Left kidney (tissue), 2 donors: ENCODE measurements around the gene PTPN11. TPM values are rescaled to one million over a fixed set of nuclear protein-coding genes. Genes with fewer than 3 reads are reported as not detected.
"Not testable (repeated sequence)": the region's sequence is repeated elsewhere in the genome, so short reads cannot be mapped to it uniquely, and the experiment has no call there.

ENCODE experiments used
- DNase-seq: peaks from one replicate; pipeline ENCODE4 v3.0.0-alpha.2; 2013
- polyA plus RNA-seq: library from polyadenylated mRNA; unstranded; fragments of 120-200 nt; gene quantifications from one replicate; pipeline ENCODE4 v1.2.1, GENCODE V29; 2013; ENCODE audit not compliant: insufficient read length

PTPN11 gene
- polyA plus RNA-seq, 1 donor, result 87.3 TPM

DNA sequence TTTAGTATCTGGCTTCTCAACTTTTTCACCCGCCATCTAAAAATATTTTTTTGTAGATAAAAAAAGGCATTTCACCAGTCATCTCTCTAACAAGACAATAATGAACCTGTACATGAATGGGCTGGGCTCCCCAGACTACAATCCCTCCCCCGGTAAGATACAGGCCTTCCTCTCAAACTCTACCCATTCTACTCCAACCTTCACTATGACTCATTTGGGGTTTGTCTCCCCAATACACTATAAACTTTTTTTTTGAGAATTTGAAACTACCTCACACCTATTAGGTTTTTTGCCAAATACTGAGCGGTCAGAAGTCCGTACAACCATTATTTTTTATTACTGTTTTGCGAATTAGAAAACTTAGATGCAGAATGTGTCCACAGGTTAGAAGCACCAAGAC is 10.1 kb upstream of the PTPN11 start:
- DNase-seq, result no peak

DNA sequence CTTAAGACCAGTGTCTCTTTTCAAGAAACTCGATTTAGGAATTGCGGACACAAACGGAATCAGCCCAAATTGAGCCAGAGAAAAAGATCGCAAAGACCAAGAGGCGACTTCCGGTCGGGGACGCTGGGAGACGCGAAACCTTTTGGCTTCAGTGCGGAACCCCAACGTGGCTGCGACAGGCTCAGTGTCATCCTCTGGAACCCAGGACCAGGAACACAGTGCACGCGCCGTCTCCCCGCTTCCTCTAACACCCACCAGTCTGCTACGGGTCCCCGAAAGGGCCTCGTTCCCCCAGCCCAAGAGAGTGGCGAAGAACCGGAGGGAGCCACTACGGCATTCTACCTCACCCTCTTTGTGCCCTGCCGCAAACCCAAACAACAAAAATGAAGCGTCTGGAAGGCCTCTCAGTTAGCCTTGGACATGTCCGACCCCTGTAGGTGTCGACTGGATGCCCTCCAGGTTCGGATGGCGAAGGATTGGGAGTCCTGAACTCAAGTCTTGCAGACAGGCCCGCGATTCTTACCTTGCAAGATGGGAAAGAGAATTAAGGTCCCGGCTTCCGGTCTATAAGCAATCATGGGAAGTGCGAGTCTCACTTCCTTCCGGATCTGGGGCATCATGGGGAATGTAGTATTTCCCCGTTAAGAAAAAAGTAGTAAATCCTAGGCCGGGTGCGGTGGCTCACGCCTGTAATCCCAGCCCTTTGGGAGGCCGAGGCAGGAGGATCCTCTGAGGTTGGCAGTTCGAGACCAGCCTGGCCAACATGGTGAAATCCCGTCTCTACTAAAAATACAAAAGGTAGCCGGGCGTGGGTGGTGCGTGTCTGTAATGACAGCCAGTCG is 9.5 kb upstream of the PTPN11 start, which contains the start of gene RPL6:
TSS of gene RPL6 (minus strand) at position 542 of the 842 bp plus-strand sequence. CDS start 949 bp downstream, outside the sequence.
- DNase-seq, result peak; percentile 94

DNA sequence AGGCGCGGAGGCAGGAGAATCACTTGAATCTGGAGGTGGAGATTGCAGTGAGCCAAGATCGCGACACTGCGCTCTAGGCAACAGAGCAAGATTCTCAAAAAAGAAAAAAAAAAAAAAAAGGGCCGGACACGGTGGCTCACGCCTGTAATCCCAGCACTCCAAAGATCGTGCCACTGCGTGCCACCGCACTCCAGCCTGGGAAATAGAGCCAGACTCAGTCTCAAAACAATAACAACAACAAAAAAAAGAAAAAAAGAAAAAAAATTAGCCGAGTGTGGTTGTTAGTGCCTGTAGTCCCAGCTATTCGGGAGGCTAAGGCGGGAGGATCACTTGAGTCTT is 8.9 kb upstream of the PTPN11 start:
- no peak for DNase-seq

DNA sequence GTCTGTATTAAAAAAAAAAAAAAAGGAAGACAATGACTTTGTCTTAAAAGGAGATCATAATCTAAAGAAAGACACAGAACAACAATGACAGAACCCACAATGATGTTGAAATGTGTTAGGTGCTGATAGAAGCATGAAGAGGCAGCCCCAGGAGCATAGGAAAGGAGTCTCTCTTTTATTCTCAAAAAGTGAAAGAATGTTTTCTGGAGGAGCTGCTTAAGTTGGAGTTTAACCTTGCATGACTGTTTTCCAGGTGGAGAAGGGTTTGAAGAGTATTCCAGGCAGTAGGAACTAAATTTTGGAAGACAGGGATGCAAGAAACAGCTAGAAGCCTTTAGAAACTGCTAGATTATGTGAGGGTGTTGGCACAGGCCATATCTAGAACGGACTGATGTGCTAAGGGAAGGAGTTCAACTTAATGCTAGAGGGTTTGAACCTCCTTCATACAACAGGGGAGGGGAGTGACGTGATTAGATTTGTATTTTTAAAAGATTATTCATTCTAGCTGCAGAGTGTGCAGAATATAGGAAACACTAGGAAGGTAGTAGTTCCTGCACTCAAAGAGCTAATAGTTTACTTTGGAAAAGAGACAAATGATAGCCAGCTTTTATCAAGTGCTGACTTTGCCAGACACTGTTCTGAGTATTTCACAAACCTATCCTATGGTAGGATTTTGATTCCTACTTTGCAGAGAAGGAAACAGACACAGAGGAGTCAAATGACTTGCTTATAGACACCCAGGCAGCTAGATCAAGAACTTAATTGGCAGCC is 4.7 kb upstream of the PTPN11 start:
- no peak for DNase-seq

DNA sequence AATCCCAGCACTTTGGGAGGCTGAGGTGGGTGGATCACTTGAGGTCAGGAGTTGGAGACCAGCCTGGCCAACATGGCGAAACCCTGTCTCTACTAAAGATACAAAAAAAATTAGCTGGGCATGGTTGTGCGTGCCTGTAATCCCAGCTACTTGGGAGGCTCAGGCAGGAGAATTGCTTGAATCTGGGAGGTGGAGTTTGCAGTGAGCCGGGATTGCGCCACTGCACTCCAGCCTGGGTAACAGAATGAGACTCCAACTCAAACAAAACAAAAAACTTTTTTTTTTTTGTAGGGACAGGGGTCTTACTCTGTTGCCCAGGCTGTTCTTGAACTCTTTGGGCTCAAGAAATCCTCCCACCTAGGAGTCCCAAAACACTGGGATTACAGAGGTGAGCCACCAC is 3.3 kb upstream of the PTPN11 start:
- not testable (repeated sequence) for DNase-seq

DNA sequence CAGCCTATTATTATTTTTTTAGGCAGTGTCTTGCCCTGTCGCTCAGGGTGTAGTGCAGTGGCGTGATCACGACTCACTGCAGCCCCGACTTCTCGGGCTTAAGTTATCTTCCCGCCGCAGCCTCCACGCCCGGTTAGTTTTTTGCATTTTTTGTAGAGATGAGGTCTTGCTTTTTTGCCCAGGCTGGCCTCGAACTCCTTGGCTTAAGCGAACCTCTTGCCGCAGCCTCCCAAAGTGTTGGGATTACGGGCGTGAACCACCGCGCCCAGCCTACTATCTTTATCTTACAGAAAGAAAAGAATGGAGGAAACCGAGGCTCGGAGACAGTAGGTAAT is 507 bp upstream of the PTPN11 start:
- DNase-seq, result no peak

DNA sequence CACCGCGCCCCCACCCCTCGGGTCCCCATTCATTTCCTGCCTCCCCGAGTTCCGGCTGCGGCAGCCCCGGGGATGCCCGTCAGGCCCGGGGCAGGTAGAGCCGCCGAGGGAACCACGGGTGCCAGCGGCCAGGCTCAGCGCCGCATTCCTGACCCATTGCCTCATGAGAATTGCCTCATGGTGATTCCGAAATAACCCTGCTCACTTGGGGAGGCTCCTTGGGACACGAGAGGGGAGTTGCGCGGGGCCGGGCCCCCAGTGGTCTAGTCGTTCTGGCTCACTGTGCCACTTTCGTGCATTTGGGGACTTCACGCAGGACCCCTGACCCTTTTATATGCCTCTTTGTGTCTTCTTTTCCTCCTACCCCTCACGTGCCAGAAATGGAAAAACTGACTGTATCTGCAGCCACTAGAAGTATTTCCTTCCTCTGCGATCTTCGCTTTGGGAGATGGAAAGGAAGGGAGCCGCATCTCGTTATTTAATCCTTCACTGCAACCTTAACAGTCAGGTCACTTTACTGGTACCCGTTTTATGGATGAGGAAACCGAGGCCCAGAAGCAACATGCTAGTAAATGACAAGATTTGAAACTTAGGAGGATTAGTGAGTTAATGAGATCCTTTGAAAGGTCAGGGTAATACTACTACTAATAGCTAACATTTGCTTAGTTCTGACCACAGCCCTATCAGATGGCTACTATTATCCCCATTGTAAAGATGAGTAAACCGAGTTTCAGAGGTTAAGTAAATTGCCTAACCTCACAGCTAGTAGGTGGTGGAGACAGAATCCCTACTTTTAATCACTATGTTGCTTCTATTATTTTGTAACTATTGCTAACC is 768 bp downstream of the PTPN11 start:
- peak; percentile 34 for DNase-seq

DNA sequence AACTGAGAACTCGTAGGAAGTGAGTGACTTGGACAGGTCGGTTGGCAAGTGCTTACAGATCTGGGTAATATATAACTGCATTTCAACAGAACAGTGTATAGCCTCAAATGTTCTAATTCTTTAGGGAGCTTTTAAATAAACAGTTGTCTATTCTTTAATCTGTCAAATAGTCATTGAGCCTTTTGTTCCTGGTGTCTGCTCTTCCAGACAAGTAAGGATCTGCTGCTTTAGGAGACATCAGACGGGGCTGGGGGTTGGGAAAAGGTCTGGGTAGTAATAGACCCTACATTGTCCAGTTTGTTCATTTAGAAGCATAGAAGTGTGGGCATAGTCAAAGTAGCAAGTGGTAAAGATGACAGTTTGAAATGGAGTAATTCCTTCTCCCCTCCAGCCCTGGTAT is 2.0 kb downstream of the PTPN11 start:
- DNase-seq, result no peak

DNA sequence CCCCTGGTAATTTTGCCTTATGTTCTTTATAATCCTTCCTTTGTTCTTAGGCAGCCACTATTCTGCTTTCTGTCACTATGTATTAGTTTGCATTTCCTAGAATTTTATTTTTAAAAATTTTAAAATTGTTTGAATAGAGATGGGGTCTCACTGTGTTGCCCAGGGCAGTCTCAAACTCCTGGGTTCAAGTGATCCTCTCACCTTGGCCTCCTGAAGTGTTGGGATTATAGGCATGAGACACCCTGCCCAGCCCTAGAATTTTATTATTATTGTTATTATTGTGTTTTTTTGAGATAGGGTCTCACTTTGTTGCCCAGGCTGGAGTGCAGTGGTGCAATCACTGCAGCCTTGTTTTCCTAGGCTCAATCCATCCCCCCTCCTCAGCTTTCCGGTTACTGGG is 2.6 kb downstream of the PTPN11 start:
- no peak for DNase-seq

DNA sequence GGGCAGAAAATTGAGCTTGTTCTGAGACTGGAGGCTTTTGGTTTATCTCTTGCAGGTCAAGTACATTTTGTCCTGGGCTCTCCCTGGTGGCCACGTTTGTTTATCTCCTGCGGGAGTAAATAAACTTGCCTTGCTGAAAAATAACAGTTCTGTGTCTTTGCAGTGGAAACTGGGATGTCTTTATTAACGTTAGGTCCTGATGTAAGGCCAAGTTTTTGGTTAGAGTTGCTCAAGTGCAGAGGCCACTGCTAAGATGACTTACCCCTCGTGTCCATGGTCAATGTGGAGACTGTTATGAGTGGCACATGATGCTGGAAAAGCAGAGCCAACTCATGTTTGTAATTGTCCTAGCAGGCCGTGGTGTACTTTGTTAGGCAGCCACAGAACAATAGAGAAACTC is 3.8 kb downstream of the PTPN11 start:
- no peak for DNase-seq

DNA sequence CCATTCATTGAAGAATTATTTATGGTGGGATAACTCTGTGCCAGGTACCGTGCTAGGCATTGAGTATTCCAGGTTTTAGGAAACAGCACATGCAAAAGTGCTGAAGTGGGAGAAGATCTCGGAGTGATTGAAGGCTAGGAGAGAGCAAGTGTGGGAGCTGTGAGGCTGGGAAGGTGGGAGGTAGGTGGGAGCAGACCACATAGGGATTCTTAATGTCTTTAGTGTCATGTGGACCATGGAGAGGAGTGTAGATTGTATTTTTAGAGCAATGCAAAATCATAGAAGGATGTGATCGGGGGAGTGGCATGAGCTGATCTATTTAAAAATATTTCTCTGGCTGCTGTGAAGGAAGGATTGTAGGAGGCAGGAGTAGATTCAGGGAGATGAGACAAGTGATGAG is 5.4 kb downstream of the PTPN11 start:
- DNase-seq, result no peak

DNA sequence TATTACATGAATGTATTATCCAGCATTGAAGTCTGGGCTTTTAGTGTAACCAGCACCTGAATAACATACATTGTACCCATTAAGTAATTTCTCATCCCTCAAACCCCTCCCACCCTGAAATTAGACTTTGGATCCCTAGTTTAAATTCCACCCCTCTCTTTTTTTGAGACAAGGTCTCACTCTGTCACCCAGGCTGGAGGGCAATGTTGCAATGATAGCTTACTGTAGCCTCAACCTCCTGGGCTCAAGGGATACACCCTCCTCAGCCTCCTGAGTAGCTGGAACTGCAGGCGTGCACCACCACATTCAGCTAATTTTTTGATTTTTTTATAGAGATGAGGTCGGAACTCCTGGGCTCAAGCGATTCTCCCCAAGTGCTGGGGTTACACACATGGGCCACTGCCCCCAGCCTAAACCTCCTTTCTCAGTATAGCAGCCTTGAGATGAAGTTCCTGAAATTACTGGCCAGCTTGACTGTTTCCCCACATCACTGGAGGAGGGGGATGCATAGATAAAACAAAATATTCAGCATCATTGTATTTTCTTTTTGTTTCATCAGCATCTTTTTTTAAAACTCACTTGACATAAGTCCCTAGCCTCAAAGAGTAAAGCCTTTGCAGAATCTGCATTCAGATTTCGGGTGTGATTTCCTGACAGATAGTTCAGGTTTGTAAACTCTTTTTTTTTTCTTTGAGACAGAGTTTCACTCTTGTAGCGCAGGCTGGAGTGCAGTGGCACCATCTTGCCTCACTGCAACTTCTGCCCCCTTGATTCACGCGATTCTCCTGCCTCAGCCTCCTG is 7.0 kb downstream of the PTPN11 start:
- DNase-seq, result no peak

DNA sequence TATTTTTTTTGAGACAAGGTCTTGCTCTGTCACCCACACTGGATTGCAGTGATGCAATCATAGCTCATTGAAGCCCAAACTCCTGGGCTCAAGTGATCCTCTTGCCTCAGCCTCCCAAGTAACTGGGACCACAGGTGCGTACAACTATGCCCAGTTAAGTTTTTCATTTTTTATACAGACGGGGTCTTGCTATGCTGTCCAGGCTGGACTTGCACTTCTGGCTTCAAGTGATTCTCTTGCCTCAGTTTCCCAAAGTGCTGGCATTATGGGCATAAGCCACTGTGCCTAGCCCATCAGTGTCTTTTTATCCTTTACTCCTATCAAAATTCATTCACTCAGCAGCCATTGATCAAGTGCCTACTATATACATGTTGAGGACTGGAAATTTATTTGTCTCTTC is 9.0 kb downstream of the PTPN11 start:
- no peak for DNase-seq

DNA sequence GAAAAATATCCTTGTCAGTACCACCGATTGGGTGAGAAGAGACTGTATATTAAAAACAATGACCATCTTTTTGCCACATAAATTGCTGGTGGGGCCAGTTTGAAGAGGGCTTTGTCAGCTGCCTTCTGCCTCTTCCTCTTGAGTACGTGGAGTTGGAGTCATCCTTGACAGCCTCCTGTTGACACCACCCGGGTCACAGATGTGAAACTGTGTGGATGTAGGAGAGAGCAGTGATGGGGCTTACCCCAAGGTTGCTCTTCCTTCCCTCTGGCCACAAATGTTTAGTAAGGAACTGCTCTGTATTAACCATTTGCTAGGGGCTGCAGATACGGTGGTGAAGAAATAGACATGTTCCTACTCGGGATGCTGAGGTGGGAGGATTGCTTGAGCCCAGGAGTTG is 12.2 kb downstream of the PTPN11 start:
- DNase-seq, result no peak

DNA sequence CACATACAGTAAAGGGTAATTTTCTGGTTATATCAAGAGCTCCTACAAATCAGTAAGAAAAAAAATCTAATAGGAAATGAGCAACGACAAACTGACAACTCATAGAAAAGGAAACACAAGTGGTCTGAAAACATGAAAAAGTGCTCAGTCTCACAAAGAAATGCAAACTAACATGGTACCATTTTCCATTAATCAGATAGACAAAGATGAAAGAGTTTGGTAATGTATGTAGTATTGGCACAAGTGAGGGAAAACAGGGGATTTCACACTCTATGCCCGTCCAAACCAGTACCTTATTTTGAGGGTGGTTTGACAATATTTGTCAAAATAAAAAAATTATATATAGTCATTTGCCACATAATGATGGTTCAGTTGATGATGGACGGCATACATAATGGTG is 13.2 kb downstream of the PTPN11 start:
- no peak for DNase-seq

DNA sequence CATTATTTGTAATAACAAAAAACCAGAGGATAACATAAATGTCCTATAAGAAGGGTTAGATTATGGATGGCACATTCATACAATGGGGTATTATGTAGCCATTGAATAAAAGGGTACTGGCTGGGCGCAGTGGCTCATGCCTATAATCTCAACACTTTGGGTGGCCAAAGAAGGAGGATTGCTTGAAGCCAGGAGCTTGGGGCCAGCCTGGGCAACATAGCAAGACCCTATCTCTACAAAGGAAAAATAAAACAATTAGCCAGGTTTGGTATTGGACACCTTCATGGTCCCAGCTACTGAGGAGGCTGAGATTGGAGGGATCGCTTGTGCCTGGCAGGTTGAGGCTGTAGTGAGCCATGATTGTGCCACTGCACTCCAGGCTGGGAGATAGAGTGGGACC is 14.8 kb downstream of the PTPN11 start:
- DNase-seq, result no peak

DNA sequence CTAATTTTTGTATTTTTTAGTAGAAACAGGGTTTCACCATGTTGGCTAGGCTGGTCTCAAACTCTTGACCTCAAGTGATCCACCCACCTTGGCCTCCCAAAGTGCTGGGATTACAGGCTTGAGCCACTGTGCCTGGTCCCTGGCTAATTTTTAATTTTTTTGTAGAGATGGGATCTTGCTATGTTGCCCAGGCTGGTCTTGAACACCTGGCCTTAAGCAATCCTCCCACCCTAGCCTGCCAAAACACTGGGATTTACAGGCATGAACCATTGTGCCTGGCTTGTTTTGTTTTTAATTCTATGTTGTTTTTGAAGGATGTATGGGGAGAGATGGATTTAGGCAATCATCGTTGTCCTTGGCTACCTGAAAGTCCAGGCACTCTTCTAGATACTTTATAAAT is 19.9 kb downstream of the PTPN11 start:
- DNase-seq, result not testable (repeated sequence)

DNA sequence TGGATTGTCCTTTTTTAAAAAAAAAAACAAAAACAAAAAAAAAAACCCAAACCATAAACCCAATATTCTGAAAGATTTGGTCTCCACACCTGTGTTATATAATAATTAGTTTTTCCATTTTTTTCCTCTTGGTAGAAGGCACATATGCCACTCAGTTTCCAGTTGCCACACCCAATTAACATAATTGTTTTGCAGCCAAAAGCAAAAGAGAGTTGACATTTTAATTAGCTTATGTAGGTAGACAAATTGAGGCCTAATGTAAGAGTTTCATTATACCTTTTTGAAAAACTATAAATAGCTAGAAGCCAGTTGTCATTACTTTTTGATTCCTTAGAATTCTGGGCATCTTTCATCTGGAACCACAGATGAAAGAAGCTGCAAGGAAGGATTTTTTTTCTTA is 21.0 kb downstream of the PTPN11 start:
- DNase-seq, result no peak

DNA sequence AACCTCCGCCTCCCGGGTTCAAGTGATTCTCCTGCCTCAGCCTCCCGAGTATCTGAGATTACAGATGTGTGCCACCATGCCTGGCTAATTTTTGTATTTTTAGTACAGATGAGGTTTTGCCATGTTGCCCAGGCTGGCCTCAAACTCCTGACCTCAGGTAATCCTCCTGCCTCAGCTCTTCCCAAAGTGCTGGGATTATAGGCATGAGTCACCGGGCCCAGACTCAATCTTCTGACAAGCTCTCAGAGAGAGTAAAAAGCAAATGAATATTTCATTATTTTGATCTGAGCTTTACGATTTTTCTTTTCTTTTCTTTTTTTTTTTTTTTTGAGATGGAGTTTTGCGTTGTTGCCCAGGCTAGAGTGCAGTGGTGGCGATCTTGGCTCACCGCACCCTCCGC is 21.9 kb downstream of the PTPN11 start:
- not testable (repeated sequence) for DNase-seq

DNA sequence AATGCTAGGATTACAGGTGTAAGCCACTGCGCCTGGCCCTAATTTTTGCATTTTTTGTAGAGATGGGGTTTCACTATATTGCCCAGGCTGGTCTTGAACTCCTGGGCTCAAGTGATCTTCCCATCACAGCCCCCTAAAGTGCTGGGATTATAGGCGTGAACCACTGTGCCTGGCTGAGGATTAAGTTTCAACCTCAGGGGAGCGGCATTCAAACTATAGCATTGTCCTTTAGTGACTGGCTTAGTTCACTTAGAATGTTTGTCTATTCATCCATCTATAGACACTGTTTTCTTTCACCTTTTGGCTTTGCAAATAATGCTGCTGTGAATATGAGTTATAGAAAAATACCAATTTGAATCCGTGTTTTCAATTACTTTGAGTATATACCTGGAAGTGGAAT is 25.2 kb downstream of the PTPN11 start:
- DNase-seq, result no peak

DNA sequence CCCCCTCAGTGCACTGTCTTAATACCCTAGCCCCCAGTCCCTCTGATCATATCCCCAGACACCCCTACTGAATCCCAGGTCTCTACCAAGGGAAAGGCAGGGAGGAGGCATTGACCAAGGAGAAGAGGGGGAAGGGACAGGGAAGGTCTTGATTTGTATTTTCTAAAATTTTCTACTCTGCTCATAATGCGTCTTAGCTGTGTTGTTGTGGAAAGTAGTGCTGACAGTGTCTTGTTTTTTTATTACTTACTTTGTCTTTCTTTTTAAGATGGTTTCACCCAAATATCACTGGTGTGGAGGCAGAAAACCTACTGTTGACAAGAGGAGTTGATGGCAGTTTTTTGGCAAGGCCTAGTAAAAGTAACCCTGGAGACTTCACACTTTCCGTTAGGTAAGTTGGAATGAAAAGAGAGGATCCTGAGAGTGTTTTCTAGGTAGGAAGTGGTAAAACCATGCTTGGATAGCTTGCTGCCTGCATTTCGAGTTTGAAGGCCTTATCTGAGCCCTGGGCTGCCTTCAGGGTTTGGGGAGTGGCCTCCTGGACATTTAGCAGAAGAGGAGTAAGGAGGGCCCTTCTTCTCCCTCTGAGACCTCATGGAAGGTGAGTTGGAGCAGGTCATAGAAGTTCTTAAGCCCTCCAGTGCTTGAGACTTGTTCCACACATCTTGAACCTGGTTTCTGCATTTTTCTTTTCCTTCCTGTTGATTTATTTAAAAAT is 27.4 kb downstream of the PTPN11 start:
- no peak for DNase-seq
